Right lobe of liver (tissue), 6 donors: ENCODE measurements around the gene PGAP1. TPM values are rescaled to one million over a fixed set of nuclear protein-coding genes. Genes with fewer than 3 reads are reported as not detected.

Source experiments
- ATAC-seq, 4 donors: fragments of 200-7000 bp; cut with Tn5 transposase; one replicate each; pipeline ENCODE4 v1.9.1; 2020; ENCODE audit warnings: mild to moderate bottlenecking in 4 of 4, moderate library complexity in 4 of 4
- DNase-seq, 3 donors: peaks; one replicate each; pipeline ENCODE4 v3.0.0-alpha.2; 2020
- H3K27ac ChIP-seq, 3 donors: fragments of 200-600 bp; one replicate each; pipeline ENCODE4 v1.8.0; 2022
- H3K27me3 ChIP-seq, 2 donors: fragments of 200-600 bp; one replicate each; pipeline ENCODE4 v1.8.0; 2022
- H3K36me3 ChIP-seq, 4 donors: fragments of 200-600 bp; sonication (generic) in 1 of 4; one replicate each; pipeline versions ENCODE4 v1.5.1 to v1.8.0; 2017 to 2022; ENCODE audit warnings: control low read depth in 1 of 4
- H3K4me1 ChIP-seq, 4 donors: fragments of 200-600 bp; sonication (generic) in 1 of 4; one replicate each; pipeline versions ENCODE4 v1.5.1 to v1.8.0; 2017 to 2022; ENCODE audit warnings: control low read depth in 1 of 4
- H3K4me3 ChIP-seq, 3 donors: fragments of 200-600 bp; one replicate each; pipeline ENCODE4 v1.8.0; 2022
- H3K9me3 ChIP-seq, 4 donors: fragments of 200-600 bp; sonication (generic) in 1 of 4; one replicate each; pipeline versions ENCODE4 v1.5.1 to v1.8.0; 2017 to 2022; ENCODE audit warnings: control low read depth in 1 of 4
- POLR2A ChIP-seq: fragments of 450-650 bp; IDR thresholded peaks from one replicate; pipeline ENCODE4 v1.6.1; 2017; ENCODE audit warnings: antibody characterized with exemption, mild to moderate bottlenecking
- WGBS: methylation state at CpG from one replicate; pipeline ENCODE4 v1.1.6; 2018; ENCODE audit warnings: low coverage, low lambda C conversion rate; ENCODE audit not compliant: insufficient coverage; ENCODE audit errors: missing lambda C conversion rate; 5-methylcytosine and 5-hydroxymethylcytosine counted together
- intact Hi-C, 2 donors: fragments of 100-400 bp; cut with DNase I; formaldehyde crosslinking; loops; one replicate each; pipeline versions ENCODE4 v1.11.2 to v1.14.1; 2022
- total RNA-seq, 6 experiments: library from RNA; depleted of rRNA in 2 of 6; stranded (reverse); fragments of >200 nt in 2 of 6; fragmentation: NEBNext Ultra II Directional in 3 of 6; extraction: Animal tissue kit (Norgen Biotek cat#: 25700) in 3 of 6; gene quantifications; one replicate each; pipeline versions ENCODE4 v1.1.0 to v1.2.4, GENCODE V29; 2016 to 2023
- TF ChIP-seq, protein P1 (sequence below), 4 donors: fragments of 200-600 bp in 3 of 4; fragments of 450-650 bp in 1 of 4; IDR thresholded peaks; one replicate each; pipeline versions ENCODE4 v1.5.1 to v1.8.0; 2016 to 2022; ENCODE audit warnings: antibody characterized with exemption in 4 of 4, mild to moderate bottlenecking in 2 of 4
- donor health status: DM: no; HTN: yes; CAD: no.
- donor health status: DM: no; HTN: no; CAD: no.
- donor health status: DM: no; HTN: no; CAD: no.
- donor health status: DM: no; HTN: yes; CAD: no.
- donor health status: DM: no; HTN: yes; CAD: no.

PGAP1 gene
- total RNA-seq, 6 experiments from 2014 or later, result 2.2 to 4.2 (median 3.5) TPM

DNA sequence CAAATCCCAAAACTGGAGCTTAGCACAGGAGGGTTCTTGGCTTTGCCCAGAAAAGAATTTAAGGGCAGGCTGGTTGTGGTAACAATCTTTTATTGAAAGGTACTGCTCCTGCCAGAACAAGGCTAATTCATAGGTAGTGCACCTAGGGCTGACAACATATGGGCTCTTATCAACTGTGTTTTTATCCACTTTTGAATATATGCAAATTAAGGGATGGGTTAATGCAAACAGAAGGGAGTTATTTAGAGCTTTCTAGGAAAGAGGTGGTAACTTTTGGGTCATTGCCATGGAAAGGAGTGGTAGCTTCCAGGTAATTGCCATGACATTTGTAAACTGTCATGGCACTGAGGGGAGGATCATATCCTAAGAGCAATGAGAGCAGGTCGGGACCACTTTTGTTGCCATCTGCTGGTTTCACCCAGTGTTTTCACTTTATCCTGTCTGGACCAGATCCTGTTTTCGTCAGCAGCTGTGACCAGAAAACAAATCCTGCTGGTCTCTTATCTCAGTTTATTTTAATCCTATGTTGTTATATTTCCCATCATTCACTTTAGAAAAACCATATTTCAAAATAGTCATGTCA is 118.3 kb downstream of the PGAP1 start:
- intact Hi-C loops, result no loop called here
- H3K9me3 ChIP-seq, result no peaks in the 10 kb centered on the region
- no peak for DNase-seq
- WGBS, result 56% methylated on average over 2 of the region's 2 CpGs
- H3K36me3 ChIP-seq, result no peaks in the 10 kb centered on the region
- H3K4me1 ChIP-seq, result no peaks in the 10 kb centered on the region
- ATAC-seq, result no peak
- no peak overlapping the region for H3K27ac ChIP-seq
- H3K27me3 ChIP-seq, result no peaks in the 10 kb centered on the region
- H3K4me3 ChIP-seq, result no peak overlapping the region
- TF ChIP-seq, protein P1, sequence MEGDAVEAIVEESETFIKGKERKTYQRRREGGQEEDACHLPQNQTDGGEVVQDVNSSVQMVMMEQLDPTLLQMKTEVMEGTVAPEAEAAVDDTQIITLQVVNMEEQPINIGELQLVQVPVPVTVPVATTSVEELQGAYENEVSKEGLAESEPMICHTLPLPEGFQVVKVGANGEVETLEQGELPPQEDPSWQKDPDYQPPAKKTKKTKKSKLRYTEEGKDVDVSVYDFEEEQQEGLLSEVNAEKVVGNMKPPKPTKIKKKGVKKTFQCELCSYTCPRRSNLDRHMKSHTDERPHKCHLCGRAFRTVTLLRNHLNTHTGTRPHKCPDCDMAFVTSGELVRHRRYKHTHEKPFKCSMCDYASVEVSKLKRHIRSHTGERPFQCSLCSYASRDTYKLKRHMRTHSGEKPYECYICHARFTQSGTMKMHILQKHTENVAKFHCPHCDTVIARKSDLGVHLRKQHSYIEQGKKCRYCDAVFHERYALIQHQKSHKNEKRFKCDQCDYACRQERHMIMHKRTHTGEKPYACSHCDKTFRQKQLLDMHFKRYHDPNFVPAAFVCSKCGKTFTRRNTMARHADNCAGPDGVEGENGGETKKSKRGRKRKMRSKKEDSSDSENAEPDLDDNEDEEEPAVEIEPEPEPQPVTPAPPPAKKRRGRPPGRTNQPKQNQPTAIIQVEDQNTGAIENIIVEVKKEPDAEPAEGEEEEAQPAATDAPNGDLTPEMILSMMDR (IDR thresholded peaks at IDR 0.05), result no peak
- no peak for TF ChIP-seq POLR2A

GRCh38 chr2:196804381-196804780 is 122.1 kb downstream of the PGAP1 start:
- H3K9me3 ChIP-seq, result no peaks in the 10 kb centered on the region
- no peaks in the 10 kb centered on the region for H3K36me3 ChIP-seq
- 40% methylated on average over 1 of the region's 1 CpG for WGBS
- TF ChIP-seq, protein P1 (IDR thresholded peaks at IDR 0.05), result no peak
- TF ChIP-seq POLR2A, result no peak
- H3K4me3 ChIP-seq, result no peak overlapping the region
- no peak for ATAC-seq
- intact Hi-C loops, result no loop called here
- no peaks in the 10 kb centered on the region for H3K4me1 ChIP-seq
- DNase-seq, result no peak
- H3K27me3 ChIP-seq, result no peaks in the 10 kb centered on the region
- H3K27ac ChIP-seq, result no peak overlapping the region

DNA sequence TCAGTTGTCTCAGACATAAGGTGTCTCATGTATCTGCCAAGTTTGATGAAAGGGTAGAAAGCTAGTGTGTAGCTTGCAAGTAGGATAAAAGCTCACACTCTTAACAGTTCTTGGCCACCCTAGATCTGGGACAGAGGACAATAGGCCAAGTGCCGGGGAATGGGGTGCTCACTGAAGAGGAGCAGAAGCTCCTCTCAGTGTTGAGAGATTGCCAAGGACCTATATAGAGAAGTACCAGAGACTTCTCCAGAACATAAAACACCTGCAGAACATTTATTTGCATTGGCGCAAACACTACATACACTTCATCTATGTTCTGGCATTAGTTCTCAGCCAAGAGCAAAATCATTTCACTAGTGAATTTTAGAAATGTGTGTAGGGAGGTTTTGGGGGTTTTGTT is 124.1 kb downstream of the PGAP1 start:
- no peak for TF ChIP-seq POLR2A
- TF ChIP-seq, protein P1 (IDR thresholded peaks at IDR 0.05), result no peak
- intact Hi-C loops, result no loop called here
- Histone ChIP-seq H3K36me3 (peaks cover 0 to 3% (median 0%) of the 10 kb centered on the region in 4 donors), H3K4me1 (peaks cover 0 to 11% (median 2%) of the 10 kb centered on the region in 4 donors), H3K27me3 (no peaks in the 10 kb centered on the region), H3K9me3 (no peaks in the 10 kb centered on the region), H3K4me3 (no peak overlapping the region), H3K27ac (no peak overlapping the region)
- WGBS, result 82% methylated on average over 2 of the region's 2 CpGs
- no peak for DNase-seq
- ATAC-seq, result no peak

GRCh38 chr2:196801674-196802261 is 124.7 kb downstream of the PGAP1 start:
- intact Hi-C loops, result no loop called here
- DNase-seq (no peak), ATAC-seq (no peak)
- peaks cover 0 to 9% (median 0%) of the 10 kb centered on the region in 4 donors for H3K36me3 ChIP-seq
- no peaks in the 10 kb centered on the region for H3K27me3 ChIP-seq
- no peak overlapping the region for H3K4me3 ChIP-seq
- peaks cover 0 to 11% (median 2%) of the 10 kb centered on the region in 4 donors for H3K4me1 ChIP-seq
- no peak for TF ChIP-seq POLR2A
- TF ChIP-seq, protein P1 (IDR thresholded peaks at IDR 0.05), result no peak
- no peak overlapping the region for H3K27ac ChIP-seq
- 43% methylated on average over 2 of the region's 2 CpGs for WGBS
- H3K9me3 ChIP-seq, result no peaks in the 10 kb centered on the region
